22Rv1 (cell line): ENCODE results near the gene TSPYL1.

Experiments used
- H3K27ac ChIP-seq: fragments of 450-650 bp; 2 replicates; pipeline ENCODE4 v1.5.1; 2017
- CTCF ChIP-seq: fragments of 450-650 bp; IDR thresholded peaks from 2 replicates; pipeline ENCODE4 v1.5.1; 2017; ENCODE audit warnings: mild to moderate bottlenecking
- ZFX ChIP-seq: fragments of 450-650 bp; IDR thresholded peaks from 2 replicates; pipeline ENCODE4 v1.6.1; 2017; ENCODE audit warnings: antibody characterized with exemption, borderline replicate concordance

Gene TSPYL1

DNA sequence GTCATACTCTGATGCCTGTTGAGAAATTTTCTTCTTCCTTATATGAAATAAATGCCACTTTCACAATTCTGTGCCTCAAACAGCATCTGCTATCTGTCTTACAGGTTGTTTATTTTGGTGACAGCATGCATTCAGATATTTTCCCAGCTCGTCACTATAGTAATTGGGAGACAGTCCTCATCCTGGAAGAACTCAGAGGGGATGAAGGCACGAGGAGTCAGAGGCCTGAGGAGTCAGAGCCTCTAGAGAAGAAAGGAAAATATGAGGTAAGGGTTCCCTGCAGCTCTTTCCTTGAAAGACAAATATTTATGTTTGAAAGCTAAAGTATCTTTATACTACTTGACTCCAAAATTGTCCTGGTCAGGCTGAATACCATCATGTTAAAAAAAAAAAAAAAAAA is 41.6 kb downstream of the TSPYL1 start:
- TF ChIP-seq ZFX (no peak), CTCF (no peak)
- no peak overlapping the region for H3K27ac ChIP-seq

DNA sequence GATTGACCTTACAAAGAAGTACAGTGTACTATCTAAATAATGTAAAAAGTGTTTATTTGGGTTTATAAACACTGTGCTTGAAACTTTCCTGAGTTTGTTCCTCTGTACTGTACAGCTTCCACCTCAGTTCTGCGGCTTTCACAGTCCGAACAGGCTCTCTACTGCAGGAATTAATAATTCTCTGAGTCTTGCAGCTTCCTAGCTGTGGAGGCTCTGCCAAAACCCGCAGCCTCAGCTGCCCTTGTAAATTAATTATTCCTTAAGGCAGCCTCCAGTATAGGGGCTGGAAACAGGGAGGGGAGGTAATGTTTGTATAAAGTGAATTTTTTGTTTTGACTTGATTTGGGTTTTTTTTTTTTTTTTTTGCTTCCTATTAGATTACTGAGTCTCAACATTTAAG is 45.0 kb downstream of the TSPYL1 start:
- no peak for TF ChIP-seq ZFX
- TF ChIP-seq CTCF, result no peak
- H3K27ac ChIP-seq, result no peak overlapping the region

GRCh38 chr6:116229287-116229913 is 50.3 kb downstream of the TSPYL1 start:
- TF ChIP-seq ZFX, result no peak
- no peak for TF ChIP-seq CTCF
- H3K27ac ChIP-seq, result no peak overlapping the region
